PC-3 (cell line): Measurements from ENCODE around the gene KATNBL1. TPM values are rescaled to one million over a fixed set of nuclear protein-coding genes. Genes with fewer than 3 reads are reported as not detected.
A peak's percentile ranks its signal among the peaks of the same experiment; 100 is the strongest.

ENCODE experiments used
- ATAC-seq: fragments of 200-7000 bp; cut with Tn5 transposase; 2 replicates; pipeline ENCODE4 v1.9.1; 2020; ENCODE audit warnings: mild to moderate bottlenecking, moderate library complexity
- BruUV-seq: library from RNA; stranded (reverse); fragments of 400-500 nt; replicated peaks from 2 replicates; lab custom pipeline; 2021; lab: Mats Ljungman, UMichigan
- CTCF ChIA-PET: fragments of 300-600 bp; sonication (Branson Sonifier 250); formaldehyde crosslinking; loops from one replicate; lab custom pipeline; 2022; ENCODE audit warnings: antibody characterized with exemption; lab: Charles Lee
- POLR2A ChIA-PET: fragments of 300-600 bp; sonication (Branson Sonifier 250); formaldehyde crosslinking; loops from one replicate; lab custom pipeline; 2022; ENCODE audit warnings: antibody characterized with exemption; ENCODE audit not compliant: unreplicated experiment; lab: Charles Lee
- DNase-seq: peaks from one replicate; pipeline ENCODE4 v3.0.0-alpha.2; 2015
- H2AFZ ChIP-seq: fragments of 300-600 bp; sonication (generic); 2 replicates; pipeline ENCODE4 v1.6.0; 2016; ENCODE audit warnings: antibody characterized with exemption, low read length
- H3F3A ChIP-seq: fragments of 300-600 bp; sonication (generic); one replicate; pipeline ENCODE4 v1.6.0; 2017; ENCODE audit warnings: antibody characterized with exemption, low read length, control low read depth, mild to moderate bottlenecking; ENCODE audit not compliant: unreplicated experiment
- H3K27ac ChIP-seq: fragments of 300-600 bp; sonication (generic); 2 replicates; pipeline ENCODE4 v1.5.1; 2016; ENCODE audit warnings: mild to moderate bottlenecking, low read length
- H3K27me3 ChIP-seq: fragments of 300-600 bp; sonication (generic); 2 replicates; pipeline ENCODE4 v1.6.1; 2016; ENCODE audit warnings: low read length, mixed read lengths
- H3K36me3 ChIP-seq: fragments of 300-600 bp; sonication (generic); 2 replicates; pipeline ENCODE4 v1.6.1; 2016; ENCODE audit warnings: low read depth, mixed run types, low read length, mixed read lengths
- H3K4me1 ChIP-seq: fragments of 300-600 bp; sonication (generic); 2 replicates; pipeline ENCODE4 v1.5.1; 2016; ENCODE audit warnings: low read length; ENCODE audit not compliant: insufficient read depth
- H3K4me2 ChIP-seq: fragments of 300-600 bp; sonication (generic); 2 replicates; pipeline ENCODE4 v1.6.0; 2016; ENCODE audit warnings: low read length
- H3K4me3 ChIP-seq: fragments of 300-600 bp; sonication (generic); 2 replicates; pipeline ENCODE4 v1.5.1; 2016; ENCODE audit warnings: mild to moderate bottlenecking, low read length, mixed read lengths
- H3K79me2 ChIP-seq: fragments of 300-600 bp; sonication (generic); 2 replicates; pipeline ENCODE4 v1.6.1; 2017; ENCODE audit warnings: low read length, mixed read lengths
- H3K9ac ChIP-seq: fragments of 300-600 bp; sonication (generic); 2 replicates; pipeline ENCODE4 v1.6.0; 2016; ENCODE audit warnings: mild to moderate bottlenecking, low read length
- H3K9me2 ChIP-seq: fragments of 300-600 bp; sonication (generic); replicated peaks from 2 replicates; pipeline ENCODE4 v1.6.1; 2016; ENCODE audit warnings: mixed run types, low read length, mixed read lengths
- H3K9me3 ChIP-seq: fragments of 300-600 bp; sonication (generic); 2 replicates; pipeline ENCODE4 v1.6.1; 2016; ENCODE audit warnings: low read length, mixed read lengths
- H4K20me1 ChIP-seq: fragments of 300-600 bp; sonication (generic); 2 replicates; pipeline ENCODE4 v1.6.1; 2016; ENCODE audit warnings: low read length, mixed read lengths
- CTCF ChIP-seq: fragments of 300-600 bp; sonication (generic); conservative IDR thresholded peaks from 2 replicates; pipeline ENCODE4 v1.5.1; 2017; ENCODE audit warnings: antibody characterized with exemption, low read depth, mild to moderate bottlenecking, low read length
- EZH2 ChIP-seq: fragments of 300-600 bp; sonication (generic); IDR thresholded peaks from one replicate; pipeline ENCODE4 v1.6.1; 2017; ENCODE audit warnings: antibody characterized with exemption, mild to moderate bottlenecking, low read length; ENCODE audit not compliant: unreplicated experiment
- EZH2phosphoT487 ChIP-seq: fragments of 300-600 bp; sonication (generic); IDR thresholded peaks from 2 replicates; pipeline ENCODE4 v1.6.1; 2018; ENCODE audit warnings: mild to moderate bottlenecking, antibody characterized with exemption, low read length, borderline replicate concordance
- intact Hi-C: fragments of 100-400 bp; cut with micrococcal nuclease; formaldehyde crosslinking; loops from 2 replicates; pipeline ENCODE4 v1.9.0; 2023
- total RNA-seq: library from RNA; depleted of rRNA; stranded (reverse); fragments of >200 nt; gene quantifications from 2 replicates; pipeline ENCODE4 v1.2.3, GENCODE V29; 2014

KATNBL1 gene
- total RNA-seq, 1 experiment from 2014 or later, result 57.6 TPM

DNA sequence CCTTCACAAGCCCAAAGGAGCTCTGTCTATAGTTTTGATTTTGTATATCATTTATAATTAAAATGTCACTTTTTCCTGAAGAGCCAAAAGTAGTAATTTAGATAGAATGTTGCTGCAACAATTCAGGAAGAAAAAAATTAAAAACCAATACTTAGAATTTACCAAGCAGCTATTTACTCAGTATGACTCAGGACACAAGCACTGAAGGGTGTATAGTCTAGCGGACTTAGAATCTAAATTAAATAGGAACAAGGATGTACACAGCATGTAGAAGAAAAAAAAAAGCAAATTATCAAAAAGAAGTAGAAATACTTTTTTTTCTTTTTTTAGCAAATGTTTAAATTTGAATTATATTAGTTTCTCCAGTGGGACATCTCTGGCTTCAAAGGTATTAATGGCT is 76.4 kb downstream of the KATNBL1 start:
- Histone ChIP-seq H3K27ac (no peak overlapping the region), H3K36me3 (peaks cover 5% of the 10 kb centered on the region; the same call in 1 of the 2 replicates), H2AFZ (no peak overlapping the region), H3K4me3 (no peak overlapping the region), H3F3A (no peaks in the 10 kb centered on the region), H3K9ac (no peak overlapping the region), H3K4me2 (no peak overlapping the region), H3K9me2 (no peaks in the 10 kb centered on the region), H3K4me1 (peaks cover 16% of the 10 kb centered on the region), H3K79me2 (no peaks in the 10 kb centered on the region), H3K9me3 (no peaks in the 10 kb centered on the region), H4K20me1 (no peaks in the 10 kb centered on the region), H3K27me3 (no peaks in the 10 kb centered on the region)
- no peak for TF ChIP-seq CTCF
- no peak for TF ChIP-seq EZH2phosphoT487
- ChIA-PET CTCF (interaction anchor here (0.5 kb wide), 1 partner anchor 11 kb away, joined by 3 read pairs; no protein-coding TSS in a partner anchor), POLR2A (interaction anchor here (0.5 kb wide), 1 partner anchor 84 kb away, joined by 4 read pairs; no protein-coding TSS in a partner anchor)
- peak; percentile 98 for ATAC-seq
- no TSS peak for BruUV-seq
- peak; percentile 53 for DNase-seq
- intact Hi-C loops, result no loop called here

DNA sequence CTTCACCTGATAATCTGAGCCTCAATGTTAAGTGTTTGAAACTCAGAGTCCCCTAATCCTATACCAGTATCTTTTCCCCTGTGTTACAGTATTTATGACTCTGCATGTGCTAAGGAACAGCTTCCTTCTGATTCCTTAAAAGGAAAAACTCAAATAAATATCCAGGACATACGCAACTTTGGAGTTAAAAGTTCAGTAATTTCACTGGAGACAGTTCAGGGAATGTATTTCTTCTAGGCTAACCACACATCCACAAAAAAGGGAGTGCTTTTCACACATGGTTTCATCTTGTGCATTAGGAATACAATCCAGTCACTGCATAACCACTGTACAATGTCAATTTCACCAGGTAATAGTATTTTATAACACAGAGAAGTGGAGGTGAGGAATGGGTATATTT is 77.0 kb downstream of the KATNBL1 start:
- H3F3A ChIP-seq, result no peaks in the 10 kb centered on the region
- H3K36me3 ChIP-seq, result peaks cover 4% of the 10 kb centered on the region; the same call in 1 of the 2 replicates
- H2AFZ ChIP-seq, result no peak overlapping the region
- ATAC-seq, result no peak
- H3K27me3 ChIP-seq, result no peaks in the 10 kb centered on the region
- H3K9ac ChIP-seq, result no peak overlapping the region
- no peaks in the 10 kb centered on the region for H3K9me3 ChIP-seq
- ChIA-PET POLR2A (interaction anchor here (0.5 kb wide), 1 partner anchor 85 kb away, joined by 4 read pairs; no protein-coding TSS in a partner anchor), CTCF (interaction anchor here (0.5 kb wide), 1 partner anchor 10 kb away, joined by 3 read pairs; no protein-coding TSS in a partner anchor)
- BruUV-seq, result no TSS peak
- H4K20me1 ChIP-seq, result no peaks in the 10 kb centered on the region
- intact Hi-C loops, result no loop called here
- no peaks in the 10 kb centered on the region for H3K9me2 ChIP-seq
- TF ChIP-seq CTCF (no peak), EZH2phosphoT487 (no peak), EZH2 (no peak)
- no peak overlapping the region for H3K27ac ChIP-seq
- no peak overlapping the region for H3K4me3 ChIP-seq
- no peaks in the 10 kb centered on the region for H3K79me2 ChIP-seq
- no peak overlapping the region for H3K4me2 ChIP-seq
- DNase-seq, result no peak
- H3K4me1 ChIP-seq, result peaks cover 16% of the 10 kb centered on the region

DNA sequence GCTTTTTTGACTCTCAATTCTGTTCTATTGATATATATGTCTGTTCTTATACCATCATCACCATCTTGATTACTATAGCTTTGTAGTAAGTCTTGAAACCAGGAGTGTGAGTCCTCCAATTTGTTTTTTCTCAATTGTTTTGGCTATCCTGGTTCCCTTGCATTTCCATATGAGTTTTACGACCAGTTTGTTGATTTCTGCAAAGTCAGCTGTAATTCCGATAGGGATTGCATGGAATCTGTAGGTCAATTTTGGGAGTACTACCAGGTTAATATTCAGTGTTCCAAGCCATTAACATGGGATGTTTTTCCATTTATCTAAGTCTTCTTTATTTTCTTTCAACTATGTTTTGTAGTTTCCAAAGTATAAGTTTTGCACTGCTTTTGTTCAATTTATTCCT is 81.0 kb downstream of the KATNBL1 start:
- no peak overlapping the region for H3K9ac ChIP-seq
- no peak overlapping the region for H2AFZ ChIP-seq
- CTCF ChIA-PET, result interaction anchor here (0.6 kb wide), 1 partner anchor 64 kb away, joined by 5 read pairs; no protein-coding TSS in a partner anchor
- TF ChIP-seq EZH2phosphoT487, result no peak
- no peak for TF ChIP-seq CTCF
- no peak for TF ChIP-seq EZH2
- no peaks in the 10 kb centered on the region for H3K79me2 ChIP-seq
- no peaks in the 10 kb centered on the region for H3K36me3 ChIP-seq
- ATAC-seq, result no peak
- no TSS peak for BruUV-seq
- H3K27me3 ChIP-seq, result no peaks in the 10 kb centered on the region
- no peak overlapping the region for H3K4me3 ChIP-seq
- no peaks in the 10 kb centered on the region for H3K9me3 ChIP-seq
- intact Hi-C loops, result no loop called here
- peaks cover 10% of the 10 kb centered on the region for H3K4me1 ChIP-seq
- H3F3A ChIP-seq, result no peaks in the 10 kb centered on the region
- no peaks in the 10 kb centered on the region for H3K9me2 ChIP-seq
- DNase-seq, result no peak
- no peaks in the 10 kb centered on the region for H4K20me1 ChIP-seq
- H3K27ac ChIP-seq, result no peak overlapping the region
- no peak overlapping the region for H3K4me2 ChIP-seq
- POLR2A ChIA-PET, result no interaction called here
